ENCODE results near the gene PCGF3.

DNA sequence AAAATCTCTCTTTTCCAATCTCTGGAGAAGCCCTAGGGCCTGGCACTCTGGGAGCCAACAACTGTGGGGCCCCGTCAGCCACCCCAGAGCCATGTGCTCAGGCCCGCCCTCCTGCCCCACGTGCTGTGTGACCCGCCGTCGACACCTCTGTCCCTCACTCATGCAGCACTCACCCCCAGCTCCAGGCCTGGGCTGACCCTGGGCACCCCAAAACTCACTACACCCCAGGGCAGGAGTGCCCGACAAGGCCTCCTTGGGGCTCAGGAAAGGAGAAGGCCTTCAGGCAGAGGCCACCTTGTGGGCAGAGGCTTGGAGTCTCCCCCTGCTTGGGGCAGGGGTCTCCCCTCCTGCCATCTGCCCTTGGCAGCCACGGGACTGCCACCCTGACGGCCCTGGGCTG, 25.5 kb upstream of the PCGF3 start:
- TF ChIP-seq CTCF (conservative IDR thresholded peaks at IDR 0.05 in 1 of 2, IDR thresholded peaks at IDR 0.05 in 1 of 2; ENCODE audit: extremely low read depth in 1 of 2, insufficient read depth in 1 of 2, low read depth in 1 of 2, low read length in 2 of 2) (no peak), EZH2 (IDR thresholded peaks at IDR 0.05; ENCODE audit: borderline replicate concordance, low read length) (no peak)
